AG08395 (cell line): Measurements from ENCODE around the gene KRT6C.
"Not testable (repeated sequence)": the region's sequence is repeated elsewhere in the genome, so short reads cannot be mapped to it uniquely, and the experiment has no call there.

Source experiments
- DNase-seq: peaks from one replicate; pipeline ENCODE4 v3.0.0; 2012; ENCODE audit warnings: mixed read lengths, low spot score

KRT6C gene

GRCh38 chr12:52473768-52474167 is at the start of gene KRT6C:
Gene KRT6C, minus strand, starts transcription at chr12:52473805. Its CDS starts 68 bp downstream, at chr12:52473737.
- DNase-seq, result no peak

- DNase-seq, result peak; percentile 39
These were observed 48.9 kb upstream of the KRT6C start for GRCh38 chr12:52522346-52523011.

- peak; percentile 73 for DNase-seq
These were observed 48.1 kb upstream of the KRT6C start for GRCh38 chr12:52521568-52522266.

- DNase-seq, result no peak
These were observed 47.6 kb upstream of the KRT6C start for GRCh38 chr12:52521175-52521567.

GRCh38 chr12:52519826-52520662 is 46.4 kb upstream of the KRT6C start, which contains the start of gene KRT5:
Gene KRT5, minus strand, starts transcription at chr12:52520394. Its CDS starts 98 bp downstream, at chr12:52520296.
- no peak for DNase-seq

GRCh38 chr12:52519387-52519703 is 45.7 kb upstream of the KRT6C start:
- no peak for DNase-seq

GRCh38 chr12:52518574-52519386 is 45.2 kb upstream of the KRT6C start:
- DNase-seq, result no peak

- no peak for DNase-seq
These were observed 44.3 kb upstream of the KRT6C start for GRCh38 chr12:52517888-52518287.

GRCh38 chr12:52517005-52517835 is 43.6 kb upstream of the KRT6C start:
- no peak for DNase-seq

GRCh38 chr12:52515927-52516831 is 42.6 kb upstream of the KRT6C start:
- DNase-seq, result peak; percentile 11

GRCh38 chr12:52515319-52515646 is 41.7 kb upstream of the KRT6C start:
- no peak for DNase-seq

GRCh38 chr12:52514471-52515318 is 41.1 kb upstream of the KRT6C start:
- no peak for DNase-seq

GRCh38 chr12:52513736-52514135 is 40.1 kb upstream of the KRT6C start:
- DNase-seq, result no peak

GRCh38 chr12:52508211-52508610 is 34.6 kb upstream of the KRT6C start:
- DNase-seq, result no peak

GRCh38 chr12:52506858-52507715 is 33.5 kb upstream of the KRT6C start:
- DNase-seq, result peak; percentile 74

- DNase-seq, result no peak
These were observed 29.3 kb upstream of the KRT6C start for GRCh38 chr12:52502877-52503276.

GRCh38 chr12:52501490-52501889 is 27.9 kb upstream of the KRT6C start:
- no peak for DNase-seq

GRCh38 chr12:52500574-52500973 is 27.0 kb upstream of the KRT6C start:
- not testable (repeated sequence) for DNase-seq
